IPS-18c (cell line): Measurements from ENCODE around the gene HAPSTR1.
"Not testable (repeated sequence)": the region's sequence is repeated elsewhere in the genome, so short reads cannot be mapped to it uniquely, and the experiment has no call there.

ENCODE experiments used
- H3K4me3 ChIP-seq: 2 replicates; pipeline ENCODE4 v1.7.0; 2013; ENCODE audit warnings: low read depth, mild to moderate bottlenecking, low read length, moderate library complexity; ENCODE audit not compliant: insufficient read depth
- H3K9me3 ChIP-seq: one replicate; pipeline ENCODE4 v1.6.1; 2013; ENCODE audit warnings: mild to moderate bottlenecking, low read length, moderate library complexity; ENCODE audit not compliant: control insufficient read depth, insufficient read depth

HAPSTR1 gene

DNA sequence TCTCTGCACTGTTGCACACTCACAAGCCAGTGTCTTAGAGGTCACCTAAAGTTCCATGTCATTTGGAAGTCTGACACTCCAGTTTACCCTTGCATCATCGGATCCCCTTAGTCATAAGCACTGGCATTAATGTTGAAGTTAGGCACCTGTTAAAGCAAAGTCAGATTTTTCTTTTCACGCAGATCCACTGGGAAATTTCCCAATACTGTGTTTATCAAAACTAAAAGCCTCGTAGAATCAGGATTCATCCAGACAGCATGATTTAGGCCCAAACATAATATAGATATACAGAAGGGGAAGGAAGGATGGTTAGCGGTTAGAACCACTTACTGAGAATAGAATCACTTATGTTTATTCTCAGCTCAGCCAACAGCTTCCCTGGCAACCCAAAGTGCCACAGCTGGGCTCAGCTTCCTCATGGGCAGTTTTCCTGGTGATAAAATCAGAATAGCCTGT, 30.1 kb upstream of the HAPSTR1 start:
- no peaks in the 10 kb centered on the region for H3K9me3 ChIP-seq
- no peak overlapping the region for H3K4me3 ChIP-seq

DNA sequence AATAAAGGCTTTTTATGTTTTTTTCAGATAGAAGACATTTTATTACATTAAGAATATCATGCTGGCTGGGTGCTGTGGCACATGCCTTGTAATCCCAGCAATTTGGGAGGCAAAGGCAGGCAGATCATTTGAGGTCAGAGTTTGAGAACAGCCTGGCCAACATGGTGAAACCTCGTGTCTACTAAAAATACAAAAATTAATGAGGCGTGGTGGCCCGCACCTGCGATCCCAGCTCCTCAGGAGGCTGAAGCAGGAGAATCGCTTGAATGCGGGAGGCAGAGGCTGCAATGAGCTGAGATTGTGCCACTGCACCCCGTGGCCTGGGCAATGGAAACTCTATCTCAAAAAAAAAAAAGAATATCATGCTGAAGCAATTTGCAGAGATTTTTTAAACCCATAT, 29.1 kb upstream of the HAPSTR1 start:
- H3K4me3 ChIP-seq = no peak overlapping the region
- H3K9me3 ChIP-seq = no peaks in the 10 kb centered on the region

DNA sequence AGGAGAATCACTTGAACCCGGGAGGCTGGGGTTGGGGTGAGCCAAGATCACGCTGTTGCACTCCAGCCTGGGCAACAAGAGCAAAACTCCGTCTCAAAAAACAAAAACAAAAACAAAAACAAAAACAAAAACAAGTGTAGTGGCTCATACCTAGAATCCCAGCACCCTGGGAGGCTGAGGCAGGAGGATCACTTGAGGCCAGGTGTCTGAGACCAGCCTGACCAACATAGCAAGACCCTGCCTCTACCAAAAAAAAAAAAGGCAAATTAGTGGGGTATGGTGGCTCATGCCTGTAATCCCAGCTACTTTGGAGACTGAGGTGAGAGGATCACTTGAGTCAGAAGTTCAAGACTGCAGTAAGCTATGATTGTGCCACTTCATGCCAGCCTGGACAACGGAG, 26.4 kb upstream of the HAPSTR1 start:
- Histone ChIP-seq H3K9me3 (no peaks in the 10 kb centered on the region), H3K4me3 (no peak overlapping the region)

DNA sequence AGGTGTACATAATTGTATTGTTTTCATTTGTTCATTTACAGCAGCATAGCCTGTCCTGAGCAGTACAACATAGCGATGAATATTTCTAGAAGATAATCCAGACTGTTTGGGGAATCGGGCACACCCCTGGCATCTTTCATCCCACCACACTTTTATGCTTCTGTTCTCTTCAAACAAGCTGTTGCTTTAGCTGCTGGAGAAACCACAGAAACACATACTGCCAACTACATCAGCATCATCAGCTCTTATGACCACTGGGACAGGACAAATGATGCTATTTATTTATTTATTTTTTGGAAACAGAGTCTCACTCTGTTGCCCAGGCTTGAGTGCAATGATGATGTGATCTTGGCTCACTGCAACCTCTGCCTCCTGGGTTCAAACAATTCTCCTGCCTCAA, 22.6 kb upstream of the HAPSTR1 start:
- no peak overlapping the region for H3K4me3 ChIP-seq

DNA sequence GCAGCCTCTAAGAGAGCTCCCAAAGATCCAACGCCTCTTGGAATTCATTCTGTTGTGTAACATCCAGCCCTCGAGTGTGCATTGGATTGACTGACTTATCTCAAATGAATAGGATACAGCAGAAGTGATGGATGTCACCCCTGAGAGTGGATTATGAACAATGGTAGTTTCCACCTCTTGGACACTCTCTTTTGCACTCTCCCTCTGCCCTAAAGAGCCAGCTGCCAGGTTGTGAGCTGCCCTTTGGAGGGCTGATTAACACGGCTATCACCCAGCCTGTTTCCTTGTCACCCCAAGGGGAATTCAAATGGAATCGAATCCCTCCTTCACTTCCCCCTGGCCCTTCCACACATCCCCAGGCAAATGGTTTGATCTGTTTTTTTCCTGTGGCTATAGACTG, 21.2 kb upstream of the HAPSTR1 start:
- H3K4me3 ChIP-seq = no peak overlapping the region
- H3K9me3 ChIP-seq = no peaks in the 10 kb centered on the region

More for the DNA sequence above, 22.6 kb upstream of the HAPSTR1 start:
- H3K9me3 ChIP-seq = no peaks in the 10 kb centered on the region

DNA sequence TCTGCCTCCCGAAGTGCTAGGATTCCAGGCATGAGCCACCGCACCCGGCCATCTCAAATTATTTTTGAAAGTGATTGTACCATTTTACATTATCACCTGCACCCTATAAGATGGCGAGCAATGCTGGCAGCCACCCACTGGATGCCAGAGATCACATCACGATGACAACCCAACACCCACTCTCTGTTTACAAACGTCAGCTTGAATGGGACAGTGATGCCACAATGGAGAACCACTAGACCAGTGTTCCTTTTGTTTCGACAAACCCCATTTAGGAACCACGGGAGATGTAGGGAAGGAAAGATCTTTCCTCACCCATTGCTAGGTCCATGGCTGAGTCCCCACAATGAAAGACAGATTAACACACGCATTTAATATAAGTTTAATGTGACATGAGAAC, 20.1 kb upstream of the HAPSTR1 start:
- H3K9me3 ChIP-seq = no peaks in the 10 kb centered on the region
- H3K4me3 ChIP-seq = no peak overlapping the region

DNA sequence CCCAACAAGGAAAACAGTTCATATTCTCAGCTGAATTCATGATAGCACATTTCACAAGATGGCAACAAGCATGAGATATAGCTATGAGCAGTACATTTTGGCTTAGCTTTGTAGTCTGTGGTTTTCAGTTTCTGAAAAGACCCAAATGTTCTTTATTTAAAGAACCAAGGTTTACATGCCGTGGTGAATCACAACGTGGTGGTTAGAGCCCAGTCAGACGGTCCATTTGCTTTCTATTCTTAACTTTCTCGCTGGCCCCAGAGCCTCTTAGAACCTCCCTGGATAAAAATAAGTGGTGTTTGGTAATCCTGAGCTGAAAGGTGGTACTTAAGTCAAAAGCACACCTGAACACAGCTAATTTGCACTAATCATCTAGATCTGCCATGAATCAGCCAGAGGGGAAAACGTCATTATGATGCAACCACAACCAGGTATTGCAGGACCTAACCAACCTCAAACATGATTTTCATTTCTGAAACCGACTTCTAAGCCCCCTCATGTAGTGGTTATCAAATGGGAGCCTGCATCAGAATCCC, 18.6 kb upstream of the HAPSTR1 start:
- H3K9me3 ChIP-seq = no peaks in the 10 kb centered on the region
- no peak overlapping the region for H3K4me3 ChIP-seq

DNA sequence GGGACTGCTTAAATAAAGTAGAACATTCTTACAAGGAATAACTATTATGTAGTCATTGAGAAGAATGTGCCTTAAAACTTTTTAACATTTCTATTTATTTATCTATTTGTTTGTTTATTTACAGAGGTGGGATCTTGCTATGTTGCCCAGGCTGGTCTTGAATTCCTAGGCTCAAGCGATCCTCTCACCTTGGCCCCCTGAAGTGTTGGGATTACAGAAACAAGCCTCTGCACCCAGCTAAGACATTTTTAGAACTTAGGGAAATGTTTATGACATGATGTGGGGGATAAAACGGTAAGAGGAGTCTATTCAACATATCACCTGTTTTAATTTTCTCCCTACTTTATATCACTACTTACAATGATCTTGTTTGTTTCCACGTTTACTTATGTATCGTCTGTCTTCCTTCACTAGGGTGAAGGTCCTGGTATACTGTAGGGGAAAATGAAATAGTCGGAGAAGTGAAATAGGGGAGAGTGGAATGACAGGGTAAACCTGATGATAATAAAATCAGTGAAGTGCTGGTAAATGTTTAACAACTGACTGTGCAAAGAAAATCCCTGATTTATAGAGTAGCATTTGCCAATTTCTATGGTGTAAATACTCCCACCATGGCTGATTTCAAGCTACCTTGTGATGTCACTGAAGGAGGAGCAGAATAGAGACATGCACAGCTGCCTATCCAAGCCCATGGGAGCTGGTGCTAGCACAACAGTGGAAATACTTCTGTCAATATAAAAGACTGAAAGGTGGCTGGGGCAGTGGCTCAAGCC, 16.0 kb upstream of the HAPSTR1 start:
- H3K9me3 ChIP-seq = no peaks in the 10 kb centered on the region

DNA sequence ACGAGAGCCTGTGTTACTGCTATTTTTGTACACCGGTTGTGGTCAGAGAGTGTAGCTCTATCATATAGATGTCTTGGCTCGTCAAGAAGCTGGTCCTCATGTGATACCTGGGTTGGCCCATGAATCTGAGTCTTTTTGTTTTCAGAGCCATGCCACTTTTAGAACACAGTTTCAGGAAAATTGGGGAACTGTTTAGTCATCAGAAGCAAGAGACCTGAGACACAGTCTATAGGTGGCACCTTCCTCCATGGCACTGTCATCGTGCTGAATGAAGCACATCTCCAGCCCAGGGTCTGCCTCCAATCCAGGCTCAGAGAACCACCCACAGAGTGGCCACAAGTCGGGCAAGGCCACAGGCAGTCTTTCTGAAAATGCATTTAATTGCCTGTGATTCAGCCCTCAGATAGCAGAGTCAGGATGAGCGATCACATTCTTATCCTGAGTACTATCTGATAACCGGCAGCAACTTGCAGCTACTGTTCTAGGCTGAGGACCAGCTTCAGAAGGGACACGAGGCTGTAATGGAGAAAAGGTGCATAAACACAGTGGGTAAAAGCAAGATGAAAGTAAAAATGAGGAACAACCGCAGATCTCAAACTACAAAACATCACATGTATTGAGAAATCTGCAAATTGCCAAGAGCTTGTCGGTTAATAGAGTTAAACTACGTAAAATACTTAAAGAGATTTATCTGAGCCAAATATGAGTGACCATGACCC, 14.2 kb upstream of the HAPSTR1 start:
- Histone ChIP-seq H3K4me3 (no peak overlapping the region), H3K9me3 (no peaks in the 10 kb centered on the region)

More for the DNA sequence above, 16.0 kb upstream of the HAPSTR1 start:
- no peak overlapping the region for H3K4me3 ChIP-seq

DNA sequence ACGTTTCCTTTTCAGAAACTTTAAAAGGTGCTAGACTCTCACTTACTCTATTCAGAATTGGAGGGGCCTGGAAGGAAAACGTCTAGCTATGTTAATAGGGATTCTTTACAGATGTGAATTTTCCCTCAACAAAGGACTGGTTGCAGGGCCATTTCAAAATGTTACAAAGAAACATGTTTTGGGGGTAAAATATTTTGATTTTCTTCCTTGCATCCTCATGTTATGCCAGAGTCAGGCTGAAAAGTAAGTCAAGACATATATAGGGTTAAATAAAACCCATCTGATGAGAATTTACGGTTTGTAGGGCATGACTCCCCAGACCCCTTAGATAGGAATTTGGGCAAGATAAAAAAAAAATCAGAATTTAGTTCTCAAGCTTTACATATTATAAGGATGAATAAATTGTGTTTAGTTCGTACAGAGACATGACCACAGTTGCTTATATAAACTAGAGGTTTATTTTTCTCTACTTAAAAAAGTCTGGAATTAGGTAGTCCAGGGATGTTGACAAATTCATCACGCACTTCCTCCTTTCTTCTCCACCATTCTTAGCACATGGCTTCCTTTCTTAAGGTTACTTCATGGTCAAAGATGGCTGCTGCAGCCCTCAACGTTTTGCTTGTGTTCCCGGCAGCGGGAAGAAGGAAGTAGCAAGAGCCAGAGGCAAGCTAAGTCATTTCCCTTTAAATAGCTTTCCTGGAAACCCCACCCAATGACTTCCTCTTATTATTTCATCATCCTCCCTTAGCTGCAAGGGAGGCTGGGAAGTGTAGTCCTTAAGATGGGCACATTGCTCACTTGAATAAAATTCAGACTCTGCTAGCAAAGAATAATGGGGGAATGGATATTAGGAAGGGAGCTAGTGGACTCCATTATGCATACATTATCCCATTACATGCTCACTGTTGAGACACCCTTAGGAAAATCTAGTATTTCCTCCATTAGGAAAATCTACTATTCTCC, 12.7 kb upstream of the HAPSTR1 start:
- H3K4me3 ChIP-seq, H3K9me3 ChIP-seq: not testable (repeated sequence)

DNA sequence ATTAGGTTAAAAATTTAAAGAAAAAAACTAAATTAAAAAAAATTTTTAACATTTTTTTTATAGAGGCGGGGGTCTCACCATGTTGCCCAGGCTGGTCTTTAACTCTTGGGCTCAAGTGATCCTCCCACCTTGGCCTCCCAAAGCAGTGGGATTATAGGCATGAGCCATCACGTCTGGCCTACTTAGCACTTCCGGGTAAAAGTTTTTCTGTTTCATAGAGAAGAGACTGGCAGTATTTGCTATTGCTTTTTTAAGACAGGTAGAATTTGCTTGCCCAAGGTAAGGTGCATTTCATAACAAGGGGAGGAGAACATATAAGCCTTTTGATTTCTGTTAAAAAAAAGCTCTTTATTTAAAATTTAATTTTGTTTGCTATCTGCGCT, 12.0 kb upstream of the HAPSTR1 start:
- H3K4me3 ChIP-seq = no peak overlapping the region
- no peaks in the 10 kb centered on the region for H3K9me3 ChIP-seq

DNA sequence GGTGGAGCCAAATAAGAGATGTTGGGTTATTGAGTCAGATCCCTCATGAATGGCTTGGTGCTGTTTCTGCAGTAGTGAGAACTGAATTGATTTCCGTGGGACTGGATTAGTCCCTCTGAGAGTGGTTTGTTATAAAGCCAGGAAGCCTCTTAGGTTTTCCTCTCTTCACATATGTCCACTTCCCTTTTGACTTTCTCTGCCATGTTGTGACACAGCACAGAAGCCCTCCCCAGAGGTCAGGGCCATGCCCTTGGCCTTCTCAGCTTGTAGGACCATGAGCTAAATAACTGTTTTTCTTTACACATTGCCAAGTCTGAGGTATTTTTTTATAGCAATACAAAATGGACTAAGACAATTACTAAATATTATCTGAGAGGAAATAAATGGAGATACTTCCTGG, 10.3 kb upstream of the HAPSTR1 start:
- H3K4me3 ChIP-seq = no peak overlapping the region

DNA sequence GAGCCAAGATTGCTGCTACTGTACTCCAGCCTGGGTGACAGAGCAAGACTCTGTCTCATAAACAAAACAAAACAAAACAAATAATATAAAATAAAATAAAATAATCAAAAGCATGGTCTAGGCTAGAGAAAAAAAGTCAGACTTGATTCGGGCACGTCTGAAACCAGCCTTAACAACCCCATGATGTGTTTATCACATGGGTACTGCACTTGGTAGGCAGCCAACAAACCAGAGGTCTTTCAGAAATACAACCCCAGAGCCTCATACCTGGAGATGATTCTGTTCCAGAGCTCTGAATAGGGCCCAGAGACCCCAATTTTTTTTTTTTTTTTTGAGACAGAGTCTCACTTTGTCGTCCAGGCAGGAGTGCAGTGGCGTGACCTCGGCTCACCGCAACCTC, 9.6 kb upstream of the HAPSTR1 start:
- Histone ChIP-seq H3K9me3 (no peaks in the 10 kb centered on the region), H3K4me3 (no peak overlapping the region)

More for the DNA sequence above, 10.3 kb upstream of the HAPSTR1 start:
- H3K9me3 ChIP-seq = no peaks in the 10 kb centered on the region

DNA sequence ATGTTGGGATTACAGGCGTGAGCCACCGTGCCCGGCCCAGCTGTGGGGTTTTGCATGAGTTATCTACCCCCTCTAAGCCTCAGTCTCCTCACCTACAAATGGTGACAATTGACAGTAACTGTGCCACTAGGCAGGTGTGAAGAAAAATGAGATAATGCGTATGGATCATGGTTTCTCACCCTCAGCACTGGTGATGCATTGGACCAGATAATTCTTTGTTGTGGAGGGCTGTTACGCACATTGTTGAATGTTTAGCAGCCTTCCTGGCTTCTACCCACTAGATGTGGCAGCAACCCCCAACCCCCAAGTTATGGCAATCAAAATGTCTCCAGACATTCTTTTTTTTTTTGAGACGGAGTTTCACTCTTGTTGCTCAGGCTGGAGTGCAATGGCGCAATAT, 9.0 kb upstream of the HAPSTR1 start:
- H3K4me3 ChIP-seq = no peak overlapping the region

DNA sequence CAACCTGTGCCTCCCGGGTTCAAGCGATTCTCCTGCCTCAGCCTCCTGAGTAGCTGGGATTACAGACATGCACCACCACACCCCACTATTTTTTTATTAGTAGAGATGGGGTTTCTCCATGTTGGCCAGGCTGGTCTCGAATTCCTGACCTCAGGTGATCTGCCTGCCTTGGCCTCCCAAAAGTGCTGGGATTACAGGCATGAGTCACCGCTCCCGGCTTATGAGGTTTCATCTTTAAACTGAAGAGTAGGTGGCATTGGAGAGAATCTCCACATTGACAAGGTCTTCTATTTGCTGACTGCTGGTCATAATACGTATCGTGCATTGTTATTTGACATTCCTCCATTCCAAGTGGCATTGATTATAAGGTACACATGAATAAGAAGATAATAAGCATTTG, 3.7 kb upstream of the HAPSTR1 start:
- H3K9me3 ChIP-seq = not testable (repeated sequence)

More for the DNA sequence above, 9.0 kb upstream of the HAPSTR1 start:
- H3K9me3 ChIP-seq = no peaks in the 10 kb centered on the region

DNA sequence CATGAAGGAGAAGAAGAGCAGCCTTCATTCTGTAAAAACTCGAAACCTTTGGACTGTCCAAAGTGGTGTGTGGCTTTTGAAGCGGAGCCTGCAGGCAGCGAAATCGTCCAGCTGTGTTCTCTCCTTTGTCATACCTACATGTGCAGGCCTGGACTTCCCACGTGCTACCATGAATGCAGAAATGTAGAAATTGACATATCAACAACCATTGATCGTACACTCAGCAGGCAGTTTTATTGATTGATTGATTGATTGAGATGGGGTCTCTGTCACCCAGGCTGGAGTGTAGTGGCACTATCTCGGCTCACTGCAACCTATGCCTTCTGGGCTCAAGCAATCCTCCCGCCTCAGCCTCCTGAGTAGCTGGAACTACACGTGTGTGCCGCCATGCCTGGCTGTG, 2.6 kb upstream of the HAPSTR1 start:
- Histone ChIP-seq H3K9me3 (peaks cover 2% of the 10 kb centered on the region), H3K4me3 (no peak overlapping the region)

More for the DNA sequence above, 3.7 kb upstream of the HAPSTR1 start:
- H3K4me3 ChIP-seq = not testable (repeated sequence)

DNA sequence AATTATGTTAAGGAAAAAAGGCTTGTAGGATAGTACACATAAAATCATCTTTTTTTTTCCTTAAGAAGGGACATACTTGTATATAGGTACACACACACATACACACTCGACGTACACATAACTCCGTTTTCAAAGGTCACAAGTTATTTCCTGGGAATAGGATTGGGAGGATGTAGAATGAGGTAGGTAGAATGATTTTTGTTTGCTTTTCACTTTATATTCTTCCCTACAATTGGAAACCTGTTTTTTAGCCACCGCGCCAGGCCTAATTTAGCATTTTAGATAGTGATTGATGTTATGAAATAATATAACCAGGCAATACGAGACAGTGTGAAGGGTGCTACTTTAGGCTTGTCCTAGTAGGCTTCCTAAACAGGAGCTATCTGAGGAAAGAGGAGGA, 1.8 kb upstream of the HAPSTR1 start:
- peaks cover 2% of the 10 kb centered on the region for H3K9me3 ChIP-seq
- peak overlapping the region; percentile 67; the same call in 1 of the 2 replicates for H3K4me3 ChIP-seq
